Lower leg skin (tissue), 4 donors: Measurements from ENCODE around the gene IRAK3. TPM values are rescaled to one million over a fixed set of nuclear protein-coding genes. Genes with fewer than 3 reads are reported as not detected.

Experiments used
- DNase-seq, 2 donors: peaks; one replicate each; pipeline ENCODE4 v3.0.0-alpha.2; 2019; ENCODE audit warnings: low spot score in 2 of 2
- H3K4me3 ChIP-seq: fragments of 200-600 bp; sonication (generic); 2 replicates; pipeline ENCODE4 v1.5.1; 2017; ENCODE audit warnings: mild to moderate bottlenecking, low read depth; ENCODE audit not compliant: poor library complexity, severe bottlenecking
- CTCF ChIP-seq, 3 donors: fragments of 450-650 bp; IDR thresholded peaks; one replicate each; pipeline ENCODE4 v1.5.1; 2016; ENCODE audit warnings: antibody characterized with exemption in 3 of 3, mild to moderate bottlenecking in 3 of 3, moderate library complexity in 2 of 3
- POLR2A ChIP-seq, 2 donors: fragments of 450-650 bp; IDR thresholded peaks; one replicate each; pipeline ENCODE4 v1.6.1; 2016 to 2017; ENCODE audit warnings: antibody characterized with exemption in 2 of 2, mild to moderate bottlenecking in 1 of 2, moderate library complexity in 1 of 2
- WGBS, 2 donors: methylation state at CpG; one replicate each; pipeline ENCODE4 v1.1.5; 2018; 5-methylcytosine and 5-hydroxymethylcytosine counted together
- intact Hi-C: fragments of 100-400 bp; cut with DNase I; formaldehyde crosslinking; loops from one replicate; pipeline ENCODE4 v1.15.0; 2023; ENCODE audit warnings: low total_unique reads
- total RNA-seq, 4 donors: library from RNA; depleted of rRNA; stranded (reverse); fragments of >200 nt; gene quantifications; one replicate each; pipeline ENCODE4 v1.1.0, GENCODE V29; 2016

Gene IRAK3
- total RNA-seq, 4 donors from 2014 or later, result 2.3 to 9.4 (median 5.5) TPM

- no peak overlapping the region for H3K4me3 ChIP-seq
- intact Hi-C loops, result no loop called here
- WGBS, 2 donors, result 79 to 81% methylated on average over 7 of the region's 7 CpGs
- no peak for DNase-seq
- TF ChIP-seq CTCF (IDR thresholded peaks at IDR 0.05) (no peak), POLR2A (IDR thresholded peaks at IDR 0.05) (no peak)
Measured at GRCh38 chr12:66241061-66242043, 52.3 kb downstream of the IRAK3 start.

- no peak overlapping the region for H3K4me3 ChIP-seq
- TF ChIP-seq CTCF (IDR thresholded peaks at IDR 0.05) (no peak), POLR2A (IDR thresholded peaks at IDR 0.05) (no peak)
- DNase-seq, result no peak
- 85 to 97% methylated on average over 2 of the region's 2 CpGs for WGBS, 2 donors
- intact Hi-C loops, result no loop called here
Measured at GRCh38 chr12:66242311-66242710, 53.3 kb downstream of the IRAK3 start.

DNA sequence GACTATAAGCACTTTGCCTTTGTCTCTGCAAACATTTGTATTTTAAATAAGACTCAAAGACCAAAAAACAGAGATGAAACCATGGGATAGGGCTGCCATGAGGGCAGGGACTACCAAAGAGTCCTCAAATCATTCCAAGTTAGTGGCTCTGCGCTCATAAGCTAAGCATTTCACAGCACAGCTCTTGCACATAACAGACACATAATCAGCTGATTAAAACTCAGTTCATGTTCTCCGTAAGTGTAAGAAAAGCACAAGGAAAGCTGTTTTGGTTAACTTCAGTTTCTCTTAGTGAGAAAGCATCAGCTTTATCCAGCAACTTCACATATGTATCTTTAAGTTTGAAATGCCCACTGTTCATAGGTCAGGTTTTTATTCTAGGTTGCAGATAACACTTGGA is 54.9 kb downstream of the IRAK3 start:
- TF ChIP-seq CTCF (IDR thresholded peaks at IDR 0.05) (no peak), POLR2A (IDR thresholded peaks at IDR 0.05) (no peak)
- DNase-seq, result no peak
- intact Hi-C loops, result no loop called here
- H3K4me3 ChIP-seq, result no peak overlapping the region
- 95 to 100% methylated on average over 2 of the region's 2 CpGs for WGBS, 2 donors

- DNase-seq, result no peak
- WGBS, 2 donors, result 91 to 93% methylated on average over 1 of the region's 1 CpG
- no peak for TF ChIP-seq POLR2A (IDR thresholded peaks at IDR 0.05)
- TF ChIP-seq CTCF (IDR thresholded peaks at IDR 0.05), result no peak
- intact Hi-C loops, result no loop called here
- no peak overlapping the region for H3K4me3 ChIP-seq
Measured at GRCh38 chr12:66244446-66244845, 55.4 kb downstream of the IRAK3 start.

DNA sequence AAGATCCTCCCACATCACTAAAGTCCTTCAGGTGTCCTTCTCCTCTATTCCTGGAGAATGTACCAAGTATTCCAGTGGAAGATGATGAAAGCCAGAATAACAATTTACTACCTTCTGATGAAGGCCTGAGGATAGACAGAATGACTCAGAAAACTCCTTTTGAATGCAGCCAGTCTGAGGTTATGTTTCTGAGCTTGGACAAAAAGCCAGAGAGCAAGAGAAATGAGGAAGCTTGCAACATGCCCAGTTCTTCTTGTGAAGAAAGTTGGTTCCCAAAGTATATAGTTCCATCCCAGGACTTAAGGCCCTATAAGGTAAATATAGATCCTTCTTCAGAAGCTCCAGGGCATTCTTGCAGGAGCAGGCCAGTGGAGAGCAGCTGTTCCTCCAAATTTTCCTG is 58.7 kb downstream of the IRAK3 start:
- no peak overlapping the region for H3K4me3 ChIP-seq
- intact Hi-C loops, result no loop called here
- TF ChIP-seq CTCF (IDR thresholded peaks at IDR 0.05) (no peak), POLR2A (IDR thresholded peaks at IDR 0.05) (no peak)
- no peak for DNase-seq
